ENCODE data around the gene NR1I2. TPM values are rescaled to one million over a fixed set of nuclear protein-coding genes. Genes with fewer than 3 reads are reported as not detected.
A peak's percentile ranks its signal among the peaks of the same experiment; 100 is the strongest.

The NR1I2 gene
- total and polyA plus RNA-seq, 8 donors: 0.12 to 0.91 (median 0.44) TPM

DNA sequence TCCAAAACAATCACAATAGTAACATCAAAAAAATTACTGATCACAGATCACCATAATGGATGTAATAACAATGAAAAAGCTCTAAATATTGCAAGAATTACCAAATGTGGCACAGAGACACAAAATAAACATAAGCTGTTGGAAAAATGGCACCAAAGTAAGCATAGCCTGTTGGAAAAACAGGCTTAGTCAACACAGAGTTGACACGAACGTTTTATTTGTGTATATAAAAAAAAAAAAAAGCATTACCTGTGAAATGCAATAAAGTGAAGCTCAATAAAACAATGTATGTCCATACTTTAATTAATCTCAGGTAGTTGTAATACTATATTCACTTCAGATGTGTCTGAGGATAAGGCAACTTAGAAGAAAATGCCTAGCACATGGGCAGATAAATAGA is 77.1 kb downstream of the NR1I2 start:
- TF ChIP-seq, protein P1, sequence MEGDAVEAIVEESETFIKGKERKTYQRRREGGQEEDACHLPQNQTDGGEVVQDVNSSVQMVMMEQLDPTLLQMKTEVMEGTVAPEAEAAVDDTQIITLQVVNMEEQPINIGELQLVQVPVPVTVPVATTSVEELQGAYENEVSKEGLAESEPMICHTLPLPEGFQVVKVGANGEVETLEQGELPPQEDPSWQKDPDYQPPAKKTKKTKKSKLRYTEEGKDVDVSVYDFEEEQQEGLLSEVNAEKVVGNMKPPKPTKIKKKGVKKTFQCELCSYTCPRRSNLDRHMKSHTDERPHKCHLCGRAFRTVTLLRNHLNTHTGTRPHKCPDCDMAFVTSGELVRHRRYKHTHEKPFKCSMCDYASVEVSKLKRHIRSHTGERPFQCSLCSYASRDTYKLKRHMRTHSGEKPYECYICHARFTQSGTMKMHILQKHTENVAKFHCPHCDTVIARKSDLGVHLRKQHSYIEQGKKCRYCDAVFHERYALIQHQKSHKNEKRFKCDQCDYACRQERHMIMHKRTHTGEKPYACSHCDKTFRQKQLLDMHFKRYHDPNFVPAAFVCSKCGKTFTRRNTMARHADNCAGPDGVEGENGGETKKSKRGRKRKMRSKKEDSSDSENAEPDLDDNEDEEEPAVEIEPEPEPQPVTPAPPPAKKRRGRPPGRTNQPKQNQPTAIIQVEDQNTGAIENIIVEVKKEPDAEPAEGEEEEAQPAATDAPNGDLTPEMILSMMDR (IDR thresholded peaks at IDR 0.05): no peak
- intact Hi-C loops (cut with DNase I): no loop called here
- Histone ChIP-seq H3K4me3 (no peak overlapping the region), H3K9me3 (peaks cover 0 to 9% of the 10 kb centered on the region in 2 donors), H3K36me3 (peaks cover 0 to 51% of the 10 kb centered on the region in 2 donors), H3K27ac (no peak overlapping the region), H3K27me3 (no peaks in the 10 kb centered on the region), H3K4me1 (no peaks in the 10 kb centered on the region)
- no peak for ATAC-seq
- DNase-seq: no peak

DNA sequence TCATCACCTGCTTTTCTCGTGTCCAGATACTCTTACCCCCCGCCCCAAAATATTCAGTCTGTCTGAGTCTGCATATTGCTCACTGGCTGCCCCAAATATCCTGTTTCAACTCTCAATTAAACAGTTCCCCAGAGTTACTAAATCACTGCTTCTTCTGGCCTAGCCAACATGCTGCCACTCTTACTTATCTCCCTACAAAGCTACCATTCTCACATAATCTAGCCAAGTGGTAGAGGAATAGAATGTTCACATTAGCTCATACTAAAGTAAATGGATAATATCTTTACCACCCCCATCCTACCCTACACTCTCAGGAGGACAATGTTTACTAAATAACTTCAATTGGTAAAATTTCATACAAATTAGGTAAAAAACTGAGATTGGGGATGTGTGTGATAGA is 77.8 kb downstream of the NR1I2 start:
- H3K27ac ChIP-seq: no peak overlapping the region
- ATAC-seq (no peak), DNase-seq (no peak)
- no peaks in the 10 kb centered on the region for H3K4me1 ChIP-seq
- TF ChIP-seq, protein P1 (IDR thresholded peaks at IDR 0.05): no peak
- H3K9me3 ChIP-seq: peaks cover 0 to 9% of the 10 kb centered on the region in 2 donors
- H3K36me3 ChIP-seq: peaks cover 0 to 51% of the 10 kb centered on the region in 2 donors
- intact Hi-C loops (cut with DNase I): no loop called here
- H3K4me3 ChIP-seq: no peak overlapping the region
- H3K27me3 ChIP-seq: no peaks in the 10 kb centered on the region

DNA sequence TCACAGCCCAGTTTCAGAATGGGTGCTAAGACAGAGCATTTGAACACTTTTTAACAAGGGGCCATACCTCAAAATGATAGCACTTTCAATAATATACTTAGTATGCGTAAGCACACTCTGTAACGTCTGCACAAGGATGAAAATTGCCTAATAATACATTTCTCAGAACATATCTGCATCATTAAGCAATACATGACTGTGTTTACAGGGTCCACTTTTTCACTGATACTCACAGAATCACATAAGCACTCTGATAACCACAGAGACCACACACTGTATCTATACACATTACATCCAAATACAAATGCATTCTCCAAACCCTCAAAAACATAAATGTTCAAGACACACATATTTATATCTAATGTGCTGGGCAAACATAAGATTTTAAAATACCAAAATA is 79.8 kb downstream of the NR1I2 start:
- peak in 1 of 4 donors; percentile 3 for DNase-seq
- H3K4me3 ChIP-seq: no peak overlapping the region
- peaks cover 0 to 44% of the 10 kb centered on the region in 2 donors for H3K36me3 ChIP-seq
- H3K27me3 ChIP-seq: no peaks in the 10 kb centered on the region
- no peak overlapping the region for H3K27ac ChIP-seq
- ATAC-seq: no peak
- H3K9me3 ChIP-seq: peaks cover 0 to 9% of the 10 kb centered on the region in 2 donors
- no peaks in the 10 kb centered on the region for H3K4me1 ChIP-seq
- intact Hi-C loops (cut with DNase I): no loop called here
- TF ChIP-seq, protein P1 (IDR thresholded peaks at IDR 0.05): no peak

DNA sequence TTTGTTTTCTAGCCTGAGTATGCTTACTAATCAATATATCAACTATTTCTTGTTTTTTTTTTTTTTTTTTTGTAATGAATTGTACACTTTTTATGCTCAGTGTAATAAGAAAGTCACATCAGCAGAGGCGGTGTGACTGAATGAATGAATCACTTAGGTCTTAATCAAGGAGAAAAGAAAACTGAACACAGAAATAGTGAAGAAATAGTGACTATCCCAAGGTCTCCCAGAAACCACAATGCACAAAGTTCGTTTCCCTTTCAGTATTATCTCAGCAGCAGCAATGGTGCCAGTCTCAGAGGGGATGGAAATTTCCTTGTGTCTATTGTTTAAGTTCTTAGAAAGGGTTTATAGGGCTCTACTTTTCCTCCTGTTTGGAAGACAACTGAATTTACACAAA is 80.7 kb downstream of the NR1I2 start:
- no peak for DNase-seq
- peaks cover 0 to 35% of the 10 kb centered on the region in 2 donors for H3K36me3 ChIP-seq
- ATAC-seq: no peak
- H3K9me3 ChIP-seq: peaks cover 0 to 5% of the 10 kb centered on the region in 2 donors
- H3K4me1 ChIP-seq: no peaks in the 10 kb centered on the region
- TF ChIP-seq, protein P1 (IDR thresholded peaks at IDR 0.05): no peak
- no peaks in the 10 kb centered on the region for H3K27me3 ChIP-seq
- H3K4me3 ChIP-seq: no peak overlapping the region
- no peak overlapping the region for H3K27ac ChIP-seq
- intact Hi-C loops (cut with DNase I): no loop called here

DNA sequence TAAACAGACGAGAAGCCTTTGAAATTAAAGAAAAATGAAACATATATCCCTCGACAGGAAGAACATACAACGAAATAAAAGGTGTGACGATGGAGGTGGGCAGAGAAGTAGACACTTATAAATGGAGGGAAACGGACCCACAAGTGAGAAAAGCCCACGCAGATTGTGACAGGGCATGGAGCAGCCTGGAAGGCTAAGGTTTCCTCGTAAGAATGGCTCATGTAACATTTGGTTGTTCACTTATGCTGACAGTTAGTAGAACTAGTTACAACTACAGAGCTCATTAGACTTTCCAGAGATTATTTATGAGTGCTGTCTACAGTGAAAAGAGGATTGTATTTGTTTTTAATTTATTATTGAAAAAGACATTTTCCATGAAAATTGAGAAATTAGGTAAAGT is 82.6 kb downstream of the NR1I2 start:
- no peak overlapping the region for H3K27ac ChIP-seq
- peaks cover 0 to 18% of the 10 kb centered on the region in 2 donors for H3K36me3 ChIP-seq
- ATAC-seq: no peak
- no peaks in the 10 kb centered on the region for H3K9me3 ChIP-seq
- no peak overlapping the region for H3K4me3 ChIP-seq
- DNase-seq: no peak
- no peaks in the 10 kb centered on the region for H3K27me3 ChIP-seq
- TF ChIP-seq, protein P1 (IDR thresholded peaks at IDR 0.05): no peak
- intact Hi-C loops (cut with DNase I): no loop called here
- H3K4me1 ChIP-seq: no peaks in the 10 kb centered on the region

Other genes starting within 250 kb of the NR1I2 start
- 1 to 10 TPM; 3.7 to 5.4 TPM for gene CD80, start 222.5 kb upstream of the NR1I2 start, total RNA-seq
- 1 to 10 TPM; 2.3 to 3.2 (median 2.5) TPM for gene CD80, start 222.5 kb upstream of the NR1I2 start, polyA plus RNA-seq (ENCODE audit: insufficient read length in 6 of 6)
- gene ADPRH, start 202.6 kb upstream of the NR1I2 start, total RNA-seq: 10 to 100 TPM; 18.7 to 24.0 TPM
- gene ADPRH, start 202.6 kb upstream of the NR1I2 start, polyA plus RNA-seq (ENCODE audit: insufficient read length in 6 of 6): 10 to 100 TPM in 4 of 6 donors, 1 to 10 TPM in 2; 9.5 to 13.3 (median 12.6) TPM
- gene PLA1A, start 184.2 kb upstream of the NR1I2 start, total RNA-seq: 10 to 100 TPM; 10.6 to 14.5 TPM
- gene PLA1A, start 184.2 kb upstream of the NR1I2 start, polyA plus RNA-seq (ENCODE audit: insufficient read length in 6 of 6): 1 to 10 TPM in 2 of 6 donors, under 1 TPM in 4; 0.70 to 1.4 (median 0.94) TPM
- gene POPDC2, start 121.5 kb upstream of the NR1I2 start, total RNA-seq: 1 to 10 TPM; 1.3 to 3.4 TPM
- gene POPDC2, start 121.5 kb upstream of the NR1I2 start, polyA plus RNA-seq (ENCODE audit: insufficient read length in 6 of 6): 1 to 10 TPM; 4.2 to 6.6 (median 5.1) TPM
- gene COX17, start 104.7 kb upstream of the NR1I2 start, total RNA-seq: 10 to 100 TPM; 46.2 to 49.6 TPM
- 10 to 100 TPM; 23.6 to 38.8 (median 28.5) TPM for gene COX17, start 104.7 kb upstream of the NR1I2 start, polyA plus RNA-seq (ENCODE audit: insufficient read length in 6 of 6)
- gene CFAP91, start 79.1 kb upstream of the NR1I2 start, total RNA-seq: 1 to 10 TPM; 1.1 to 5.6 TPM
- 10 to 100 TPM in 3 of 6 donors, 1 to 10 TPM in 3; 4.0 to 12.9 (median 10.4) TPM for gene CFAP91, start 79.1 kb upstream of the NR1I2 start, polyA plus RNA-seq (ENCODE audit: insufficient read length in 6 of 6)